HEK293T (cell line): ENCODE data around the gene COMMD9.

ENCODE experiments used
- CTCF ChIA-PET: fragments of 350-600 bp; formaldehyde crosslinking; extraction: SDS; loops from one replicate; lab custom pipeline; 2021; ENCODE audit warnings: antibody characterized with exemption, inconsistent platforms; lab: Yijun Ruan, JAX
- POLR2A ChIA-PET: fragments of 350-600 bp; formaldehyde crosslinking; extraction: SDS; loops from one replicate; lab custom pipeline; 2020; ENCODE audit warnings: antibody characterized with exemption, inconsistent platforms; lab: Yijun Ruan, JAX
- DNase-seq: peaks from one replicate; pipeline ENCODE4 v3.0.0; 2012; ENCODE audit warnings: mixed read lengths; ENCODE audit errors: extremely low spot score
- ARNT ChIP-seq: fragments of 450-650 bp; IDR thresholded peaks from 2 replicates; pipeline ENCODE4 v1.6.1; 2017; ENCODE audit warnings: mild to moderate bottlenecking
- BHLHE40 ChIP-seq: fragments of 450-650 bp; IDR thresholded peaks from 2 replicates; pipeline ENCODE4 v1.6.1; 2016; ENCODE audit warnings: mild to moderate bottlenecking, moderate library complexity, borderline replicate concordance
- CTBP1 ChIP-seq: fragments of 450-650 bp; IDR thresholded peaks from 2 replicates; pipeline ENCODE4 v1.6.1; 2016; ENCODE audit warnings: borderline replicate concordance
- ELF4 ChIP-seq: fragments of 450-650 bp; IDR thresholded peaks from 2 replicates; pipeline ENCODE4 v1.6.1; 2017; ENCODE audit warnings: antibody characterized with exemption
- FOXA1 ChIP-seq: fragments of 450-650 bp; IDR thresholded peaks from 2 replicates; pipeline ENCODE4 v1.6.1; 2016; ENCODE audit warnings: mild to moderate bottlenecking
- FOXK2 ChIP-seq: fragments of 450-650 bp; IDR thresholded peaks from 2 replicates; pipeline ENCODE4 v1.6.1; 2016; ENCODE audit warnings: mild to moderate bottlenecking
- FOXM1 ChIP-seq: fragments of 450-650 bp; IDR thresholded peaks from 2 replicates; pipeline ENCODE4 v1.6.1; 2017; ENCODE audit warnings: mild to moderate bottlenecking, borderline replicate concordance
- HDGF ChIP-seq: fragments of 450-650 bp; IDR thresholded peaks from 2 replicates; pipeline ENCODE4 v1.6.1; 2017; ENCODE audit warnings: antibody characterized with exemption, borderline replicate concordance
- L3MBTL2 ChIP-seq: fragments of 450-650 bp; conservative IDR thresholded peaks from 2 replicates; pipeline ENCODE4 v1.6.1; 2016; ENCODE audit warnings: mild to moderate bottlenecking
- LEF1 ChIP-seq: fragments of 450-650 bp; IDR thresholded peaks from 2 replicates; pipeline ENCODE4 v1.6.1; 2017; ENCODE audit warnings: mild to moderate bottlenecking, borderline replicate concordance
- NFRKB ChIP-seq: fragments of 450-650 bp; IDR thresholded peaks from 2 replicates; pipeline ENCODE4 v1.6.1; 2016; ENCODE audit warnings: mild to moderate bottlenecking, moderate library complexity
- PKNOX1 ChIP-seq: fragments of 450-650 bp; IDR thresholded peaks from 2 replicates; pipeline ENCODE4 v1.6.1; 2016
- SP1 ChIP-seq: fragments of 450-650 bp; IDR thresholded peaks from 2 replicates; pipeline ENCODE4 v1.6.1; 2017
- SUZ12 ChIP-seq: fragments of 450-650 bp; IDR thresholded peaks from 2 replicates; pipeline ENCODE4 v1.6.1; 2016; ENCODE audit warnings: mild to moderate bottlenecking
- TARDBP ChIP-seq: fragments of 450-650 bp; IDR thresholded peaks from 2 replicates; pipeline ENCODE4 v1.6.1; 2016
- ZNF384 ChIP-seq: fragments of 450-650 bp; IDR thresholded peaks from 2 replicates; pipeline ENCODE4 v1.6.1; 2016

The COMMD9 gene

GRCh38 chr11:36254713-36255112 lies 34.5 kb downstream of the COMMD9 start:
- no peak for DNase-seq
- CTCF ChIA-PET = no interaction called here
- TF ChIP-seq SUZ12 = no peak
- no peak for TF ChIP-seq LEF1
- no peak for TF ChIP-seq NFRKB
- TF ChIP-seq SP1 = no peak
- no peak for TF ChIP-seq ARNT
- no peak for TF ChIP-seq TARDBP
- no peak for TF ChIP-seq FOXM1
- TF ChIP-seq ELF4 = no peak
- no peak for TF ChIP-seq BHLHE40
- TF ChIP-seq HDGF = no peak
- no peak for TF ChIP-seq FOXA1
- TF ChIP-seq ZNF384 = no peak
- no peak for TF ChIP-seq CTBP1
- no peak for TF ChIP-seq PKNOX1
- no peak for TF ChIP-seq L3MBTL2
- TF ChIP-seq FOXK2 = no peak
- POLR2A ChIA-PET = no interaction called here

GRCh38 chr11:36253238-36253637 lies 36.0 kb downstream of the COMMD9 start:
- CTCF ChIA-PET = no interaction called here
- DNase-seq = no peak
- POLR2A ChIA-PET = no interaction called here
- TF ChIP-seq ARNT (no peak), FOXA1 (no peak), ELF4 (no peak), FOXM1 (no peak), TARDBP (no peak), LEF1 (no peak), ZNF384 (no peak), HDGF (no peak), FOXK2 (no peak), PKNOX1 (no peak), SP1 (no peak), NFRKB (no peak), L3MBTL2 (no peak), CTBP1 (no peak), SUZ12 (no peak), BHLHE40 (no peak)

- POLR2A ChIA-PET = no interaction called here
- CTCF ChIA-PET = interaction anchor here (0.8 kb wide), 1 partner anchor 430 kb away, joined by 3 read pairs; no protein-coding TSS in a partner anchor
- TF ChIP-seq HDGF (no peak), SP1 (no peak), PKNOX1 (no peak), NFRKB (no peak), LEF1 (no peak), FOXA1 (no peak), ZNF384 (no peak), CTBP1 (no peak)
- no peak for DNase-seq
Observed at GRCh38 chr11:36251823-36252222, 37.4 kb downstream of the COMMD9 start.

- TF ChIP-seq PKNOX1 = no peak
- no peak for TF ChIP-seq ZNF384
- no peak for TF ChIP-seq HDGF
- ChIA-PET CTCF (interaction anchor here (1.1 to 1.8 kb wide), 3 partner anchors 8 to 427 kb away, joined by 3 to 9 read pairs (median 4); no protein-coding TSS in a partner anchor), POLR2A (no interaction called here)
- DNase-seq = no peak
Observed at GRCh38 chr11:36249246-36249645, 40.0 kb downstream of the COMMD9 start.

- ChIA-PET POLR2A (no interaction called here), CTCF (interaction anchor here (0.6 to 1.8 kb wide), 3 partner anchors 9 to 40 kb away, joined by 3 to 9 read pairs (median 4); no protein-coding TSS in a partner anchor)
- DNase-seq = no peak
- TF ChIP-seq FOXK2 = no peak
- no peak for TF ChIP-seq HDGF
- no peak for TF ChIP-seq ELF4
- no peak for TF ChIP-seq NFRKB
- no peak for TF ChIP-seq FOXM1
- TF ChIP-seq SP1 = no peak
- TF ChIP-seq ZNF384 = no peak
- no peak for TF ChIP-seq PKNOX1
- no peak for TF ChIP-seq BHLHE40
- no peak for TF ChIP-seq LEF1
Observed at GRCh38 chr11:36248436-36248835, 40.8 kb downstream of the COMMD9 start.
